GM12878 (cell line): ENCODE measurements around the gene GPRC5C.

Source experiments
- CTCF ChIP-seq, 3 experiments: IDR thresholded peaks in 2 of 3; conservative IDR thresholded peaks in 1 of 3; 2 replicates each; pipeline ENCODE4 v1.5.1; 2011; ENCODE audit warnings: low read depth in 3 of 3, low read length in 3 of 3, mild to moderate bottlenecking in 3 of 3, control low read depth in 2 of 3, moderate library complexity in 2 of 3, inconsistent platforms in 1 of 3, mixed read lengths in 1 of 3; ENCODE audit not compliant: control insufficient read depth in 2 of 3, insufficient read depth in 1 of 3; ENCODE audit errors: extremely low read depth in 1 of 3
- GATAD2B ChIP-seq: fragments of 450-650 bp; conservative IDR thresholded peaks from 2 replicates; pipeline ENCODE4 v1.6.1; 2017; ENCODE audit warnings: low read depth, mild to moderate bottlenecking, moderate library complexity
- NFIC ChIP-seq: IDR thresholded peaks from 2 replicates; pipeline ENCODE4 v1.6.1; 2012; ENCODE audit warnings: low read depth, mild to moderate bottlenecking, inconsistent platforms, low read length, moderate library complexity
- NKRF ChIP-seq: fragments of 450-650 bp; conservative IDR thresholded peaks from 2 replicates; pipeline ENCODE4 v1.6.1; 2017; ENCODE audit warnings: mild to moderate bottlenecking, moderate library complexity
- NR2F1 ChIP-seq: fragments of 450-650 bp; conservative IDR thresholded peaks from 2 replicates; pipeline ENCODE4 v1.6.1; 2017; ENCODE audit warnings: mild to moderate bottlenecking
- PAX5 ChIP-seq: IDR thresholded peaks from 2 replicates; pipeline ENCODE4 v1.6.1; 2011; ENCODE audit warnings: low read depth, low read length, borderline replicate concordance
- POLR2A ChIP-seq: IDR thresholded peaks from 2 replicates; pipeline ENCODE4 v1.6.1; 2011; ENCODE audit warnings: low read depth, mild to moderate bottlenecking, low read length
- RB1 ChIP-seq: fragments of 450-650 bp; formaldehyde crosslinking; IDR thresholded peaks from 2 replicates; pipeline ENCODE4 v1.6.1; 2017; ENCODE audit warnings: mild to moderate bottlenecking, borderline replicate concordance
- RELA ChIP-seq: fragments of 450-650 bp; IDR thresholded peaks from 2 replicates; pipeline ENCODE4 v1.8.0; 2014; ENCODE audit warnings: borderline replicate concordance; ENCODE audit not compliant: partially characterized antibody
- SIN3A ChIP-seq: IDR thresholded peaks from 2 replicates; pipeline ENCODE4 v1.6.1; 2012; ENCODE audit warnings: low read depth, low read length, improper control_type of control experiment
- USF1 ChIP-seq: IDR thresholded peaks from 2 replicates; pipeline ENCODE4 v1.6.1; 2011; ENCODE audit warnings: borderline replicate concordance, low read depth, mild to moderate bottlenecking, moderate library complexity, mixed read lengths, low read length; ENCODE audit not compliant: insufficient read depth; ENCODE audit errors: extremely low read length

GRCh38 chr17:74452033-74452840 lies 20.3 kb downstream of the GPRC5C start:
- TF ChIP-seq RB1 (no peak), SIN3A (no peak), NFIC (no peak), NR2F1 (no peak), RELA (no peak), CTCF (IDR thresholded peaks at IDR 0.05 in 2 of 3, conservative IDR thresholded peaks at IDR 0.05 in 1 of 3; ENCODE audit: control insufficient read depth in 2 of 3, extremely low read depth in 1 of 3, insufficient read depth in 1 of 3, low read depth in 3 of 3, low read length in 3 of 3) (no peak), GATAD2B (no peak), NKRF (no peak), PAX5 (no peak), USF1 (no peak), POLR2A (no peak)
